ENCODE measurements around the gene CD300LB.
"Not testable (repeated sequence)": the region's sequence is repeated elsewhere in the genome, so short reads cannot be mapped to it uniquely, and the experiment has no call there.

The CD300LB gene

GRCh38 chr17:74524653-74525464, 6.4 kb downstream of the CD300LB start:
- no peak for DNase-seq

GRCh38 chr17:74523308-74523707, 8.0 kb downstream of the CD300LB start:
- DNase-seq: no peak

- no peak for DNase-seq
Measured at GRCh38 chr17:74522381-74523105, 8.7 kb downstream of the CD300LB start.

GRCh38 chr17:74521701-74522201, 9.5 kb downstream of the CD300LB start:
- peak; percentile 65 to 75 for DNase-seq

GRCh38 chr17:74520790-74521480, 10.3 kb downstream of the CD300LB start:
- peak; percentile 66 to 69 for DNase-seq

GRCh38 chr17:74520016-74520434, 11.2 kb downstream of the CD300LB start:
- DNase-seq: peak; percentile 97 to 98

- not testable (repeated sequence) for DNase-seq
Measured at GRCh38 chr17:74518413-74518981, 12.8 kb downstream of the CD300LB start.

- DNase-seq: no peak
Measured at GRCh38 chr17:74516561-74517328, 14.5 kb downstream of the CD300LB start.

GRCh38 chr17:74515941-74516340, 15.3 kb downstream of the CD300LB start:
- DNase-seq: no peak

GRCh38 chr17:74514632-74515334, 16.5 kb downstream of the CD300LB start:
- DNase-seq: no peak

- DNase-seq: peak in 1 of 2 experiments; percentile 20
Measured at GRCh38 chr17:74513987-74514631, 17.2 kb downstream of the CD300LB start.

GRCh38 chr17:74512624-74513091, 18.6 kb downstream of the CD300LB start:
- DNase-seq: peak; percentile 63 to 74

GRCh38 chr17:74512036-74512435, 19.2 kb downstream of the CD300LB start:
- no peak for DNase-seq

- no peak for DNase-seq
Measured at GRCh38 chr17:74508156-74508555, 23.1 kb downstream of the CD300LB start.

GRCh38 chr17:74503949-74504348, 27.3 kb downstream of the CD300LB start:
- DNase-seq: not testable (repeated sequence)

GRCh38 chr17:74502861-74503260, 28.4 kb downstream of the CD300LB start:
- DNase-seq: no peak

- DNase-seq: no peak
Measured at GRCh38 chr17:74499992-74500391, 31.3 kb downstream of the CD300LB start.

GRCh38 chr17:74497471-74497870, 33.8 kb downstream of the CD300LB start:
- no peak for DNase-seq

GRCh38 chr17:74493331-74493833, 37.9 kb downstream of the CD300LB start:
- peak; percentile 67 to 89 for DNase-seq

- DNase-seq: no peak
Measured at GRCh38 chr17:74491626-74492025, 39.6 kb downstream of the CD300LB start.

GRCh38 chr17:74490716-74491115, 40.6 kb downstream of the CD300LB start:
- DNase-seq: no peak

All from Kasumi-1 (cell line).